CD4-positive, alpha-beta T cell (primary cell): ENCODE results near the gene NAPG. TPM values are rescaled to one million over a fixed set of nuclear protein-coding genes. Genes with fewer than 3 reads are reported as not detected.
"Not testable (repeated sequence)": the region's sequence is repeated elsewhere in the genome, so short reads cannot be mapped to it uniquely, and the experiment has no call there.

Experiments
- ATAC-seq: fragments of 200-7000 bp; cut with Tn5 transposase; one replicate; pipeline ENCODE4 v1.10.0; 2022; ENCODE audit warnings: mild to moderate bottlenecking; ENCODE audit not compliant: poor library complexity
- CTCF ChIA-PET: fragments of 350-600 bp; sonication (Branson Sonifier 250); formaldehyde crosslinking; loops from one replicate; lab custom pipeline; 2021; ENCODE audit warnings: antibody characterized with exemption, inconsistent platforms; lab: Charles Lee
- POLR2A ChIA-PET: fragments of 350-600 bp; sonication (Branson Sonifier 250); formaldehyde crosslinking; loops from one replicate; lab custom pipeline; 2021; ENCODE audit warnings: antibody characterized with exemption, inconsistent platforms; lab: Charles Lee
- DNase-seq, 14 experiments: peaks; one replicate each; pipeline ENCODE4 v3.0.0-alpha.2; 2013 to 2020; ENCODE audit warnings: mixed read lengths in 2 of 14
- H3K27ac ChIP-seq, 2 donors: one replicate each; pipeline versions ENCODE4 v1.5.1 to v1.7.0; 2013; ENCODE audit warnings: low read length in 2 of 2, low read depth in 1 of 2, mild to moderate bottlenecking in 1 of 2
- H3K27me3 ChIP-seq, 2 experiments: 1 replicate in 1 of 2; 2 replicates in 1 of 2; pipeline versions ENCODE4 v1.6.1 to v1.7.0; 2013; ENCODE audit warnings: low read length in 2 of 2, control low read depth in 1 of 2, mild to moderate bottlenecking in 1 of 2, moderate library complexity in 1 of 2; ENCODE audit not compliant: insufficient read depth in 2 of 2, control insufficient read depth in 1 of 2
- H3K36me3 ChIP-seq: one replicate; pipeline ENCODE4 v1.6.1; 2013; ENCODE audit warnings: low read length, control low read depth; ENCODE audit not compliant: insufficient read depth
- H3K4me1 ChIP-seq: one replicate; pipeline ENCODE4 v1.6.1; 2013; ENCODE audit warnings: low read length, control low read depth; ENCODE audit not compliant: insufficient read depth
- H3K4me3 ChIP-seq: one replicate; pipeline ENCODE4 v1.5.1; 2013; ENCODE audit warnings: mild to moderate bottlenecking, low read length, moderate library complexity
- H3K9me3 ChIP-seq, 2 experiments: 1 replicate in 1 of 2; 2 replicates in 1 of 2; pipeline versions ENCODE4 v1.6.1 to v1.7.0; 2013; ENCODE audit warnings: low read length in 2 of 2, mild to moderate bottlenecking in 2 of 2, control low read depth in 1 of 2, moderate library complexity in 1 of 2; ENCODE audit not compliant: control insufficient read depth in 1 of 2, insufficient read depth in 1 of 2
- H3K27ac Mint-ChIP-seq: one replicate; pipeline ENCODE4 v1.8.0; 2020; ENCODE audit warnings: mixed read lengths
- H3K27me3 Mint-ChIP-seq: one replicate; pipeline ENCODE4 v1.8.0; 2021; ENCODE audit warnings: mixed read lengths
- H3K36me3 Mint-ChIP-seq: one replicate; pipeline ENCODE4 v1.8.0; 2021; ENCODE audit warnings: low read depth, mixed read lengths
- H3K4me1 Mint-ChIP-seq: one replicate; pipeline ENCODE4 v1.8.0; 2021; ENCODE audit warnings: low read depth, mixed read lengths
- H3K4me3 Mint-ChIP-seq: one replicate; pipeline ENCODE4 v1.8.0; 2020; ENCODE audit warnings: mild to moderate bottlenecking, mixed read lengths
- H3K9me3 Mint-ChIP-seq: one replicate; pipeline ENCODE4 v1.8.0; 2020; ENCODE audit warnings: mixed read lengths
- intact Hi-C, 2 experiments: fragments of 100-400 bp; cut with DNase I in 1 of 2; cut with micrococcal nuclease in 1 of 2; formaldehyde crosslinking; loops; one replicate each; pipeline versions ENCODE4 v1.15.1 to v1.9.0; 2023 to 2025; cut with DNase I, micrococcal nuclease
- total RNA-seq, 174 experiments: library from RNA in 2 of 174; stranded (reverse) in 2 of 174; gene quantifications; one replicate each; pipeline ENCODE4 v1.2.3 and lab custom pipeline; 2021 to 2026
- TF ChIP-seq, protein P1 (sequence below): fragments of 200-600 bp; IDR thresholded peaks from one replicate; pipeline ENCODE4 v1.8.0; 2022; ENCODE audit warnings: antibody characterized with exemption, mild to moderate bottlenecking

NAPG gene
- total RNA-seq, 2 experiments from 2014 or later: 25.9 to 27.3 TPM

- ChIA-PET CTCF (interaction anchor here (1.3 kb wide), 1 partner anchor 10 kb away, joined by 3 read pairs; no protein-coding TSS in a partner anchor), POLR2A (no interaction called here)
- H3K4me3 ChIP-seq: no peak overlapping the region
- H3K9me3 ChIP-seq: no peaks in the 10 kb centered on the region
- intact Hi-C loops: no loop called here
- no peaks in the 10 kb centered on the region for H3K4me1 Mint-ChIP-seq
- H3K9me3 Mint-ChIP-seq: no peaks in the 10 kb centered on the region
- no peaks in the 10 kb centered on the region for H3K27me3 Mint-ChIP-seq
- H3K27me3 ChIP-seq: no peaks in the 10 kb centered on the region
- no peak overlapping the region for H3K4me3 Mint-ChIP-seq
- H3K27ac Mint-ChIP-seq: no peak overlapping the region
- no peaks in the 10 kb centered on the region for H3K4me1 ChIP-seq
- no peak overlapping the region for H3K27ac ChIP-seq
- no peak for DNase-seq
- H3K36me3 ChIP-seq: peaks cover 85% of the 10 kb centered on the region
- H3K36me3 Mint-ChIP-seq: peaks cover 95% of the 10 kb centered on the region
- TF ChIP-seq, protein P1, sequence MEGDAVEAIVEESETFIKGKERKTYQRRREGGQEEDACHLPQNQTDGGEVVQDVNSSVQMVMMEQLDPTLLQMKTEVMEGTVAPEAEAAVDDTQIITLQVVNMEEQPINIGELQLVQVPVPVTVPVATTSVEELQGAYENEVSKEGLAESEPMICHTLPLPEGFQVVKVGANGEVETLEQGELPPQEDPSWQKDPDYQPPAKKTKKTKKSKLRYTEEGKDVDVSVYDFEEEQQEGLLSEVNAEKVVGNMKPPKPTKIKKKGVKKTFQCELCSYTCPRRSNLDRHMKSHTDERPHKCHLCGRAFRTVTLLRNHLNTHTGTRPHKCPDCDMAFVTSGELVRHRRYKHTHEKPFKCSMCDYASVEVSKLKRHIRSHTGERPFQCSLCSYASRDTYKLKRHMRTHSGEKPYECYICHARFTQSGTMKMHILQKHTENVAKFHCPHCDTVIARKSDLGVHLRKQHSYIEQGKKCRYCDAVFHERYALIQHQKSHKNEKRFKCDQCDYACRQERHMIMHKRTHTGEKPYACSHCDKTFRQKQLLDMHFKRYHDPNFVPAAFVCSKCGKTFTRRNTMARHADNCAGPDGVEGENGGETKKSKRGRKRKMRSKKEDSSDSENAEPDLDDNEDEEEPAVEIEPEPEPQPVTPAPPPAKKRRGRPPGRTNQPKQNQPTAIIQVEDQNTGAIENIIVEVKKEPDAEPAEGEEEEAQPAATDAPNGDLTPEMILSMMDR: no peak
- no peak for ATAC-seq
Observed at GRCh38 chr18:10544093-10544748, 18.4 kb downstream of the NAPG start.

GRCh38 chr18:10546557-10547300 lies 20.9 kb downstream of the NAPG start:
- no peak overlapping the region for H3K27ac Mint-ChIP-seq

GRCh38 chr18:10552226-10552625 lies 26.4 kb downstream of the NAPG start:
- CTCF ChIA-PET: no interaction called here
- ATAC-seq: no peak
- H3K36me3 Mint-ChIP-seq: peaks cover 96% of the 10 kb centered on the region

More at GRCh38 chr18:10546557-10547300, 20.9 kb downstream of the NAPG start:
- Mint-ChIP-seq H3K9me3 (no peaks in the 10 kb centered on the region), H3K27me3 (no peaks in the 10 kb centered on the region), H3K4me3 (no peak overlapping the region), H3K36me3 (peaks cover 93% of the 10 kb centered on the region), H3K4me1 (no peaks in the 10 kb centered on the region)
- POLR2A ChIA-PET: no interaction called here
- DNase-seq (no peak), ATAC-seq (no peak)
- CTCF ChIA-PET: no interaction called here
- H3K36me3 ChIP-seq: peaks cover 86% of the 10 kb centered on the region
- TF ChIP-seq, protein P1: no peak
- H3K4me3 ChIP-seq: no peak overlapping the region
- H3K27me3 ChIP-seq: no peaks in the 10 kb centered on the region
- H3K9me3 ChIP-seq: no peaks in the 10 kb centered on the region
- no peaks in the 10 kb centered on the region for H3K4me1 ChIP-seq
- intact Hi-C loops: no loop called here
- no peak overlapping the region for H3K27ac ChIP-seq

DNA sequence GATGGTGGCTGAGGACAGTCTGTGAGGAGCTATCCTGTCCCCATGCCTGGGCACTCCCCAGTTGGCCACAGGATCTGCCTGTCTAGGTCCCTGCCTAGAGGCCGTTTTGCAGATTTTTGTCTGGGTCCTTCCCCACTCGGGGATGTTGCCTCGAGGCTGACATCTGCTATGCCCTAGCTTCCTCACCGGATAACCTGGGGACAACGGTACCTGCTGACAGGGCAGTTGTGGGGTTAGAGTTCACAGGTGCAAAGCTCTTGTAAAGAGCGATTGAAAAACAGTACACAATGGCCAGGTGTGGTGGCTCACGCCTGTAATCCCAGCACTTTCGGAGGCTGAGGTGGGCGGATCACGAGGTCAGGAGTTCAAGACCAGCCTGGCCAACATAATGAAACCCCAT lies 30.4 kb downstream of the NAPG start:
- H3K27ac ChIP-seq, H3K4me3 Mint-ChIP-seq, H3K9me3 Mint-ChIP-seq, ATAC-seq, H3K27ac Mint-ChIP-seq, CTCF ChIA-PET, POLR2A ChIA-PET, H3K27me3 ChIP-seq, H3K9me3 ChIP-seq, H3K4me3 ChIP-seq, H3K27me3 Mint-ChIP-seq, intact Hi-C loops, DNase-seq: not testable (repeated sequence)
- Mint-ChIP-seq H3K36me3 (peaks cover 60% of the 10 kb centered on the region), H3K4me1 (peaks cover 10% of the 10 kb centered on the region)
- Histone ChIP-seq H3K36me3 (peaks cover 47% of the 10 kb centered on the region), H3K4me1 (peaks cover 11% of the 10 kb centered on the region)

More at GRCh38 chr18:10552226-10552625, 26.4 kb downstream of the NAPG start:
- Mint-ChIP-seq H3K9me3 (no peaks in the 10 kb centered on the region), H3K27ac (no peak overlapping the region), H3K4me1 (no peaks in the 10 kb centered on the region), H3K4me3 (no peak overlapping the region), H3K27me3 (no peaks in the 10 kb centered on the region)
- no peaks in the 10 kb centered on the region for H3K4me1 ChIP-seq
- H3K4me3 ChIP-seq: no peak overlapping the region
- intact Hi-C loops: no loop called here
- POLR2A ChIA-PET: no interaction called here
- TF ChIP-seq, protein P1: no peak
- H3K27ac ChIP-seq: no peak overlapping the region
- H3K27me3 ChIP-seq: no peaks in the 10 kb centered on the region
- no peak for DNase-seq
- peaks cover 88% of the 10 kb centered on the region for H3K36me3 ChIP-seq
- H3K9me3 ChIP-seq: no peaks in the 10 kb centered on the region
